Measurements from ENCODE around the gene PALM2AKAP2.

Gene PALM2AKAP2

GRCh38 chr9:109799792-109800191 is 19.8 kb downstream of the PALM2AKAP2 start:
- Histone ChIP-seq H3K27me3 (ENCODE audit: insufficient read depth, low read length, poor library complexity) (no peaks in the 10 kb centered on the region), H3K27ac (ENCODE audit: low read length) (no peak overlapping the region), H2AFZ (ENCODE audit: low read depth, low read length) (no peak overlapping the region), H3K36me3 (ENCODE audit: insufficient read depth, low read length) (no peaks in the 10 kb centered on the region), H3K79me2 (ENCODE audit: insufficient read depth, low read length) (no peaks in the 10 kb centered on the region), H3K4me1 (ENCODE audit: insufficient read depth, low read length) (no peaks in the 10 kb centered on the region), H4K20me1 (ENCODE audit: insufficient read depth, low read length) (no peaks in the 10 kb centered on the region), H3K9me3 (ENCODE audit: insufficient read depth, low read length, severe bottlenecking) (no peaks in the 10 kb centered on the region), H3K4me3 (ENCODE audit: low read depth in 1 of 2, low read length in 2 of 2) (no peak overlapping the region), H3K9ac (ENCODE audit: low read depth, low read length) (no peak overlapping the region), H3K4me2 (ENCODE audit: insufficient read depth, low read length) (no peak overlapping the region)
- no peak for TF ChIP-seq CTCF (IDR thresholded peaks at IDR 0.05; ENCODE audit: borderline replicate concordance, extremely low read depth, low read length, poor library complexity, severe bottlenecking)
- no peak for TF ChIP-seq EZH2 (IDR thresholded peaks at IDR 0.05; ENCODE audit: borderline replicate concordance, low read depth, low read length, severe bottlenecking)
- no peak for DNase-seq
- no peak for ATAC-seq (ENCODE audit: insufficient read depth, low read depth)

- H3K9me3 ChIP-seq (ENCODE audit: insufficient read depth, low read length, severe bottlenecking): no peaks in the 10 kb centered on the region
- no peaks in the 10 kb centered on the region for H3K79me2 ChIP-seq (ENCODE audit: insufficient read depth, low read length)
These were observed 21.5 kb downstream of the PALM2AKAP2 start for GRCh38 chr9:109801484-109801883.

GRCh38 chr9:109802491-109802890 is 22.5 kb downstream of the PALM2AKAP2 start:
- Histone ChIP-seq H3K79me2 (ENCODE audit: insufficient read depth, low read length) (no peaks in the 10 kb centered on the region), H3K36me3 (ENCODE audit: insufficient read depth, low read length) (no peaks in the 10 kb centered on the region), H3K9ac (ENCODE audit: low read depth, low read length) (no peak overlapping the region), H4K20me1 (ENCODE audit: insufficient read depth, low read length) (no peaks in the 10 kb centered on the region), H3K4me2 (ENCODE audit: insufficient read depth, low read length) (no peak overlapping the region), H3K9me3 (ENCODE audit: insufficient read depth, low read length, severe bottlenecking) (no peaks in the 10 kb centered on the region), H3K4me3 (ENCODE audit: low read depth in 1 of 2, low read length in 2 of 2) (no peak overlapping the region), H3K4me1 (ENCODE audit: insufficient read depth, low read length) (no peaks in the 10 kb centered on the region), H2AFZ (ENCODE audit: low read depth, low read length) (no peak overlapping the region), H3K27ac (ENCODE audit: low read length) (no peak overlapping the region), H3K27me3 (ENCODE audit: insufficient read depth, low read length, poor library complexity) (peaks cover 3% of the 10 kb centered on the region)
- TF ChIP-seq EZH2 (IDR thresholded peaks at IDR 0.05; ENCODE audit: borderline replicate concordance, low read depth, low read length, severe bottlenecking) (no peak), CTCF (IDR thresholded peaks at IDR 0.05; ENCODE audit: borderline replicate concordance, extremely low read depth, low read length, poor library complexity, severe bottlenecking) (no peak)
- DNase-seq (no peak), ATAC-seq (ENCODE audit: insufficient read depth, low read depth) (no peak)

More at GRCh38 chr9:109801484-109801883, 21.5 kb downstream of the PALM2AKAP2 start:
- DNase-seq (no peak), ATAC-seq (ENCODE audit: insufficient read depth, low read depth) (no peak)
- TF ChIP-seq EZH2 (IDR thresholded peaks at IDR 0.05; ENCODE audit: borderline replicate concordance, low read depth, low read length, severe bottlenecking) (no peak), CTCF (IDR thresholded peaks at IDR 0.05; ENCODE audit: borderline replicate concordance, extremely low read depth, low read length, poor library complexity, severe bottlenecking) (no peak)
- no peak overlapping the region for H3K4me3 ChIP-seq (ENCODE audit: low read depth in 1 of 2, low read length in 2 of 2)
- no peak overlapping the region for H2AFZ ChIP-seq (ENCODE audit: low read depth, low read length)
- no peak overlapping the region for H3K9ac ChIP-seq (ENCODE audit: low read depth, low read length)
- no peak overlapping the region for H3K27ac ChIP-seq (ENCODE audit: low read length)
- H3K4me1 ChIP-seq (ENCODE audit: insufficient read depth, low read length): no peaks in the 10 kb centered on the region
- no peak overlapping the region for H3K4me2 ChIP-seq (ENCODE audit: insufficient read depth, low read length)
- no peaks in the 10 kb centered on the region for H4K20me1 ChIP-seq (ENCODE audit: insufficient read depth, low read length)
- no peaks in the 10 kb centered on the region for H3K36me3 ChIP-seq (ENCODE audit: insufficient read depth, low read length)
- peaks cover 3% of the 10 kb centered on the region for H3K27me3 ChIP-seq (ENCODE audit: insufficient read depth, low read length, poor library complexity)

GRCh38 chr9:109805050-109805449 is 25.1 kb downstream of the PALM2AKAP2 start:
- Histone ChIP-seq H3K4me1 (ENCODE audit: insufficient read depth, low read length) (no peaks in the 10 kb centered on the region), H3K27ac (ENCODE audit: low read length) (no peak overlapping the region), H3K9ac (ENCODE audit: low read depth, low read length) (no peak overlapping the region), H2AFZ (ENCODE audit: low read depth, low read length) (no peak overlapping the region), H3K9me3 (ENCODE audit: insufficient read depth, low read length, severe bottlenecking) (no peaks in the 10 kb centered on the region), H3K36me3 (ENCODE audit: insufficient read depth, low read length) (no peaks in the 10 kb centered on the region), H3K4me3 (ENCODE audit: low read depth in 1 of 2, low read length in 2 of 2) (no peak overlapping the region), H4K20me1 (ENCODE audit: insufficient read depth, low read length) (no peaks in the 10 kb centered on the region), H3K27me3 (ENCODE audit: insufficient read depth, low read length, poor library complexity) (peaks cover 3% of the 10 kb centered on the region), H3K4me2 (ENCODE audit: insufficient read depth, low read length) (no peak overlapping the region), H3K79me2 (ENCODE audit: insufficient read depth, low read length) (no peaks in the 10 kb centered on the region)
- no peak for TF ChIP-seq EZH2 (IDR thresholded peaks at IDR 0.05; ENCODE audit: borderline replicate concordance, low read depth, low read length, severe bottlenecking)
- TF ChIP-seq CTCF (IDR thresholded peaks at IDR 0.05; ENCODE audit: borderline replicate concordance, extremely low read depth, low read length, poor library complexity, severe bottlenecking): no peak
- no peak for DNase-seq
- no peak for ATAC-seq (ENCODE audit: insufficient read depth, low read depth)
